ENCODE data around the gene ARL8B.

GRCh38 chr3:5222283-5223005 lies 100.4 kb downstream of the ARL8B start:
- TF ChIP-seq, protein P1, sequence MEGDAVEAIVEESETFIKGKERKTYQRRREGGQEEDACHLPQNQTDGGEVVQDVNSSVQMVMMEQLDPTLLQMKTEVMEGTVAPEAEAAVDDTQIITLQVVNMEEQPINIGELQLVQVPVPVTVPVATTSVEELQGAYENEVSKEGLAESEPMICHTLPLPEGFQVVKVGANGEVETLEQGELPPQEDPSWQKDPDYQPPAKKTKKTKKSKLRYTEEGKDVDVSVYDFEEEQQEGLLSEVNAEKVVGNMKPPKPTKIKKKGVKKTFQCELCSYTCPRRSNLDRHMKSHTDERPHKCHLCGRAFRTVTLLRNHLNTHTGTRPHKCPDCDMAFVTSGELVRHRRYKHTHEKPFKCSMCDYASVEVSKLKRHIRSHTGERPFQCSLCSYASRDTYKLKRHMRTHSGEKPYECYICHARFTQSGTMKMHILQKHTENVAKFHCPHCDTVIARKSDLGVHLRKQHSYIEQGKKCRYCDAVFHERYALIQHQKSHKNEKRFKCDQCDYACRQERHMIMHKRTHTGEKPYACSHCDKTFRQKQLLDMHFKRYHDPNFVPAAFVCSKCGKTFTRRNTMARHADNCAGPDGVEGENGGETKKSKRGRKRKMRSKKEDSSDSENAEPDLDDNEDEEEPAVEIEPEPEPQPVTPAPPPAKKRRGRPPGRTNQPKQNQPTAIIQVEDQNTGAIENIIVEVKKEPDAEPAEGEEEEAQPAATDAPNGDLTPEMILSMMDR (conservative IDR thresholded peaks at IDR 0.05; ENCODE audit: low read depth, low read length): no peak
- TF ChIP-seq EZH2 (IDR thresholded peaks at IDR 0.05; ENCODE audit: borderline replicate concordance, low read depth, low read length, poor library complexity, severe bottlenecking): no peak
